MV-4-11 (cell line): Measurements from ENCODE around the gene LTBP1.
"Not testable (repeated sequence)": the region's sequence is repeated elsewhere in the genome, so short reads cannot be mapped to it uniquely, and the experiment has no call there.

Experiments
- DNase-seq: peaks from one replicate; lab custom pipeline; 2025; lab: John Stamatoyannopoulos, UW

LTBP1 gene

DNA sequence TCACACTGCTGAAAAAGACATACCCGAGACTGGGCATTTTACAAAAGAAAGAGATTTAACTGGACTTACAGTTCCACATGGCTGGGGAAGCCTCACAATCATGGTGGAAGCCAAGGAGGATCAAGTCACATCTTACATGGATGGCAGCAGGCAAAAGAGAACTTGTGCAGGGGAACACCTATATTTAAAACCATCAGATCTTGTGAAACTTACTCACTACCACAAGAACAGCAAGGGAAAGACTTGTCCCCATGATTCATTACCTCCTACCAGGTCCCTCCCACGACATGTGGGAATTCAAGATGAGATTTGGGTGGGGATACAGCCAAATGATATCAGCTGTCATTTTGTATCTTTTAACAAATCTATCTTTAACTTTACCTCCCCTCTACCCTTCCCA lies 278.6 kb downstream of the LTBP1 start:
- no peak for DNase-seq

DNA sequence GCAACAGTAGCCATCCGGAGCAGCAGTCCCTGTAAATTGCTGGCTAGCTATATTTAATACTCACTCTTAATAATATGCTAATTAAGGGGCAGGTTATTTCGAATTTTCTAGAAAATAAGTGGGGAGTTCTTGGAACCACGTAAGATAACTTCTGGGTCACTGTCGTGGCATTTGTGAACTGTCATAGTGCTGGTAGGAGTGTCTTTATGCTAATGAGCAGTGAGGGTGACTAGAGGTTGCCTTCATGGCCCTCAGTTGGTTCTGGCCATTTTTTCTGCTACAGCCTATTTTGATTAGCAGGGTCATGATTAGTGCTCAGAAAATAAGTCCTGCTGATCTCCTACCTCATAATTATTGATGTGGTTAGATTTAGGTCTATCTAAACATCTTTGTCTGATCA lies 279.8 kb downstream of the LTBP1 start:
- DNase-seq, result no peak

DNA sequence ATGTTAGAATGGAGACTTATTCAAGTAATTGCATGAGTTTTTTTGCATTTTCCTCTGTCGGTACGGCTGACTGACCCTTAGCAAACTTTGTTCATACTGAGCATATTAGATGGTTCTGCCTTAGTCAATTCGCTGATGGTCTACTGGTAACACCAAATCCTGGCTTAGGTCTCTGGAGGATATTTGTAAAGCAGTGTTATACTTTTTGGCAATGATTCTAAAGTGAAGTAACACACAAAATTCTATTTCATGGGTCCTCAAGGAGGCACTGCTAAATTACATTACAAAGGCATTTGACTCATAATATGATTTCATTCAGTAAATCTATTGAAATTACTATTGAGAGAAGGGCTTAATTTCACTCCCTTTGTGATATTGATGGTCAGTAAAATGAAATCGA lies 282.9 kb downstream of the LTBP1 start:
- DNase-seq, result no peak

DNA sequence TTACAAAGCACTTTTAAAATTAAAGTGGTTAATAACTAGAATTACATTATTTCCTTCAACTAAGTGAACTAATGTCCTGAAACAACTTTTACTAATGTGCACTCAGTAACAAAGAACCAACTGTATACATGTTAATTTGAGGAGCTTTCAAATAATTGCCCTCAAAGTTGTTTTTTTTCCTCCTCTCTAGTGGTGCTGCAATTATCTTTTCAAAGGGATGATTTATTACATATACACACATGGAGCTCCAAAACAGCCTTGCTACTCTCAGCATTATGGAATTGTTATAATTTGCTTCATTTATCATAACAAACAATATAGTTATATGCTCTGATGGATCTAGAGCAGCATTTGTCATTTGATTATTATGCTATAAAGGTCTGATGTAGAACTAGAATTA lies 283.4 kb downstream of the LTBP1 start:
- no peak for DNase-seq

GRCh38 chr2:33230842-33231241 lies 284.1 kb downstream of the LTBP1 start:
- DNase-seq, result no peak

DNA sequence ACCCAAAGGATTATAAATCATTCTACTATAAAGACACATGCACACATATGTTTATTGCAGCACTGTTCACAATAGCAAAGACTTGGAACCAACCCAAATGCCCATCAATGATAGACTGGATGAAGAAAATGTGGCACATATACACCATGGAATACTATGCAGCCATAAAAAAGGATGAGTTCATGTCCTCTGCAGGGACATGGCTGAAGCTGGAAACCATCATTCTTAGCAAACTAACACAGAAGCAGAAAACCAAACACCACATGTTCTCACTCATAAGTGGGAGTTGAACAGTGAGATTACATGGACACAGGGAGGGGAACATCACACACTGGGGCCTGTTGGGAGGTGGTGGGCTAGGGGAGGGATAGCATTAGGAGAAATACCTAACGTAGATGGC lies 288.8 kb downstream of the LTBP1 start:
- DNase-seq, result not testable (repeated sequence)

GRCh38 chr2:33236482-33237385 lies 290.0 kb downstream of the LTBP1 start:
- DNase-seq, result no peak

GRCh38 chr2:33238111-33238510 lies 291.4 kb downstream of the LTBP1 start:
- DNase-seq, result no peak

DNA sequence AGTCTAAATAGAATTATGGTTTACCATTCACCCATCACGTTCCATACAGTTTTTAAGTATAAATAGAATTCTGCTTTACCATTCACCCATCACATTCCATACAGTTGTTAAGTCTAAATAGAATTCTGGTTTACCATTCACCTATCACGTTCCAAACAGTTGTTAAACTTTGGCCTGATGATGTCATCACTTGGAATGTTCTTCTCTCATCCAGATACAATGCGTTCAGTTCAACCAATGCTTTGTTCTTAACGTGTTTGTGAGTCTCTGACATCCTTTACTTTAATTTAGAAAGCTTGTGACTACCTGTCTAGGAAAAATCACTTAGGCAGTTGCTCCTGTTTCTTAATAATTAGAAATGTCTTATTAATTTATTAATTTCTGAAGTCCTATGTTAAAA lies 293.4 kb downstream of the LTBP1 start:
- DNase-seq, result no peak

DNA sequence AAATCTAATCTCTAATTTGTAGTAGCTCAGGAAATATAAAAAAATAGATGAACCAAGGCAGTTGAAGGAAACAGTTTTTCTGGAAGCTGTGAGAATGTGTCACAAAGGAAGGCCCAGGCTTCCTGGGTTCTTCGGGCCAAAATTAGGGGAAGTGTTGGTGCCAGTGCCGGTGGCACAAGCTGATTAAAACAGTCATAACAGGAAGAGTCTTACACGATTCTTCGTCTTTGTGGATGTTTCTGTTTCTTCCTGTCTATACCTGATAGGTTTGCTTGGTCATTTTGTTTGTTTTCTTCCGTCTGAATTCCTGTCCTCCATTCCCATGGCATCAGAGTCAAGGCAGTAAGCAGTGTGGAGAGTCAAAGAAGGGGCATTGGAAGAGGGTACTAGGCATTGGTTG lies 294.3 kb downstream of the LTBP1 start:
- DNase-seq, result no peak

- no peak for DNase-seq
These were observed 294.8 kb downstream of the LTBP1 start for GRCh38 chr2:33241581-33241980.

DNA sequence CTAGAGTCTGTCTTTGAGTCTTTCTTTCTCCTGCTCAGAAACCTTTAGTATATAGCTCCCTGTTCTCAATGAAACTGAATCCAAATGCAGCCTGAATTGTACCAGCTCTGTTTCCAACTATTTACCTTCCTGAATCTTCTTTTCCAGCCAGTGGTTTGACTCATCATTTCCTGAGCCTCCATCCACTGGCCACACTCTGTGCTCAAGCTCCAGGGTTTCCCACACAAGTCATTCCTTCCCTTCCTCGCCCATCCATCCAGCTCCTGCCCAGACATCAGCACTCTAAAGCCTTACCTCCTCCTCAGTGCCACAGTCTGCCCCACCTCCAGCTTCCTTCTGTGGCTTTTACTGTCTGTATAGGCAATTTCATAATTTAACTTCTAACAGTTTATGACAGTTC lies 296.1 kb downstream of the LTBP1 start:
- no peak for DNase-seq

DNA sequence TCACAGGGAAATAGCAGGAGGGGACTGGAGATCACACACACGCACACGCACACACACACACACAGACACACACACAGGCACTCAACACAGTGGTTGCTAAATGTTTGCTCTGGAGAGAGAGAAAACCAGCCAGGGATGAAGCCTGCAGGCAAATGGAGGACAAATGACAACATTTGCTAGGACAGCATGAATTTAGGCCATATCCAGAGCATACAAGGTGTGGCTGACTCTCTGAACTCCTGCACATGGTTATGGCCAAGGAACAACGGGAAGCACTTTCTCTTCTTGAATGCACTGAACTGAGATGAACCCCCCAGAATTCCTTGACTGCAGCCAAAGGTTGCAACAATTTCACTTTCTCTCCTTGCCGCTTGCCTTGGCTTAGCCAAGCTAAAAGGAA lies 299.7 kb downstream of the LTBP1 start:
- DNase-seq, result no peak

GRCh38 chr2:33247365-33247764 lies 300.6 kb downstream of the LTBP1 start:
- no peak for DNase-seq

GRCh38 chr2:33250417-33251029 lies 303.8 kb downstream of the LTBP1 start:
- no peak for DNase-seq

DNA sequence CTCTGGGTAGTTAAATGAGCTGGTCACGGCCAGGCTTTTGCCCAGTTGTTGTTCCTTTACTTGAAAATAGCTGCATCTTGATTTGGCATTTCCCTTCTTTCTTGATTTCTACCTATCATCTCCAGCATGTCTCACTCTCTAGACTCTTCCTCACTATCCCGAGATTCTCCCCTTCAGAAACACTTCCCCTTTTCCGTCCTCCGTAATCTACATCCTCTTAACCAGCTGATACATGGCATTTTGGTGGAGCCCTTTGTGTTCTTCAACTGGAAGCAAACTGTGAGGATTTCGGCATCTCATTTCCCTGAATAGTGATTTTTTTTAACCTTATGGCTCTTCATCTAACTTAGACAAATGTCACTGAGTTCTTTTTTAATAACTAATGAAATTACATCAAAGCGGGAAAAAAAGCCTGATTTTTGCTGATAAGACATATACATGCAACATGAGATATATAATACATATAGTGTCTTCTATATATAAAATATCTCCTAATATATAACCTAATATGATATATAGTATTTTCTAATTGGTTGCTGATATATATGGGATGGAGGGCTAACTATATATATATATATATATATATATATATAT lies 309.5 kb downstream of the LTBP1 start:
- no peak for DNase-seq

GRCh38 chr2:33258387-33258786 lies 311.6 kb downstream of the LTBP1 start:
- DNase-seq, result no peak

- DNase-seq, result no peak
These were observed 315.3 kb downstream of the LTBP1 start for GRCh38 chr2:33262097-33262496.

- no peak for DNase-seq
These were observed 318.0 kb downstream of the LTBP1 start for GRCh38 chr2:33264766-33265165.

DNA sequence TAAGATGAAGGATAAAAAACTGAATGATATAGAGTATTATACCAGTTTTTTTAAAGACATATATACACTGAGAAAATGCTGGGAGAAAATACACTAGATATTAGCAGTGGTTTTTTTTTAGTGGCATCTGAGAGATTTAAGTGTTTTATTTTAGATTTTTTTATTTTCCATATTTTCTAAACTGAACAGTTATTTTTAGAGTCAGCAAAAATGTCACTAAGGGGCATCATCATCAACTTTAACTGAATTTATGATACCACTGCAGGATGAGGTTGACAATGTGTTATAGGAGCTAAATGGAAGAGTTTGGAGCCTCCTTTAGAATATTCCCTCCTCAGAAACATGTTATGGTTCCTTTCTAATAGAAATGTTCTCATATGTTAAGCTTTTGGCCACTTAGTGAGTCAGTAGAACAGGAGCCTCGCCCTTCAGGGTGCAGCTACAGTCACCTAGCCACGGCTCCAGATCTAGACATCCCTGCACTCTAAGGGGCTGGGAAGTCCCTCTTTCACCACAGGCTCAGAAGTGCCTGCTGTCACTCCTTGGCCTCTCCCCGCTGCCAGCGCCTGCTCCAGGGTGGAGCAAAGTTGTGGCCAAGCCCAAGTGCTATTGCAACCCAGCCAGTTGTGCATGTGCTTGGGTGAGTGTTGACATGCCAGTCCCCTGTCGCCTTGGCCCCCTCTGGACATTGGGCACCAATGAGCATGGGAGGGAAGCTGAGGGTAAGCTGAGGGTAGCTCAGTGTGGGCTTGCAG lies 319.0 kb downstream of the LTBP1 start:
- DNase-seq, result no peak

- DNase-seq, result no peak
These were observed 319.7 kb downstream of the LTBP1 start for GRCh38 chr2:33266467-33266866.

GRCh38 chr2:33267043-33267442 lies 320.3 kb downstream of the LTBP1 start:
- DNase-seq, result no peak

- DNase-seq, result peak; percentile 57
These were observed 321.0 kb downstream of the LTBP1 start for GRCh38 chr2:33267756-33268155.
